Endothelial cell of umbilical vein (primary cell): ENCODE measurements around the gene DLGAP4.
A peak's percentile ranks its signal among the peaks of the same experiment; 100 is the strongest.

Source experiments
- EZH2 ChIP-seq: IDR thresholded peaks from 2 replicates; pipeline ENCODE4 v1.6.1; 2012; ENCODE audit warnings: borderline replicate concordance, low read depth, mild to moderate bottlenecking, moderate library complexity, low read length, inconsistent platforms; ENCODE audit not compliant: severe bottlenecking
- FOS ChIP-seq: IDR thresholded peaks from 2 replicates; pipeline ENCODE4 v1.6.1; 2011; ENCODE audit warnings: mild to moderate bottlenecking, low read length, moderate library complexity, borderline replicate concordance; ENCODE audit not compliant: insufficient read depth
- GATA2 ChIP-seq: IDR thresholded peaks from 2 replicates; pipeline ENCODE4 v1.7.0; 2011; ENCODE audit warnings: low read depth, mild to moderate bottlenecking, moderate library complexity, mixed read lengths, low read length; ENCODE audit not compliant: insufficient read length, insufficient read depth
- JUN ChIP-seq: IDR thresholded peaks from 2 replicates; pipeline ENCODE4 v1.6.1; 2011; ENCODE audit warnings: borderline replicate concordance, low read depth; ENCODE audit not compliant: insufficient read length, insufficient read depth
- MYC ChIP-seq: IDR thresholded peaks from one replicate; pipeline ENCODE4 v1.6.1; 2011; ENCODE audit warnings: mild to moderate bottlenecking, low read depth, low read length
- POLR2A ChIP-seq: IDR thresholded peaks from 2 replicates; pipeline ENCODE4 v1.6.1; 2012; ENCODE audit warnings: low read depth, mild to moderate bottlenecking, control low read depth, low read length
- POLR2AphosphoS5 ChIP-seq: IDR thresholded peaks from 2 replicates; pipeline ENCODE4 v1.6.1; 2012; ENCODE audit warnings: low read depth, mild to moderate bottlenecking, control low read depth, low read length, moderate library complexity; ENCODE audit not compliant: insufficient read depth
- TF ChIP-seq, protein P1 (sequence below), 2 donors: IDR thresholded peaks; 1 replicate in 1 of 2; 2 replicates in 1 of 2; pipeline ENCODE4 v1.5.1; 2011; ENCODE audit warnings: low read length in 2 of 2, mild to moderate bottlenecking in 2 of 2, moderate library complexity in 2 of 2, control low read depth in 1 of 2, inconsistent platforms in 1 of 2, low read depth in 1 of 2; ENCODE audit not compliant: insufficient read depth in 1 of 2; ENCODE audit errors: extremely low read depth in 1 of 2
- TF ChIP-seq, protein P2 (sequence below): IDR thresholded peaks from 2 replicates; pipeline ENCODE4 v1.6.1; 2011; ENCODE audit not compliant: insufficient read depth, insufficient read length

DNA sequence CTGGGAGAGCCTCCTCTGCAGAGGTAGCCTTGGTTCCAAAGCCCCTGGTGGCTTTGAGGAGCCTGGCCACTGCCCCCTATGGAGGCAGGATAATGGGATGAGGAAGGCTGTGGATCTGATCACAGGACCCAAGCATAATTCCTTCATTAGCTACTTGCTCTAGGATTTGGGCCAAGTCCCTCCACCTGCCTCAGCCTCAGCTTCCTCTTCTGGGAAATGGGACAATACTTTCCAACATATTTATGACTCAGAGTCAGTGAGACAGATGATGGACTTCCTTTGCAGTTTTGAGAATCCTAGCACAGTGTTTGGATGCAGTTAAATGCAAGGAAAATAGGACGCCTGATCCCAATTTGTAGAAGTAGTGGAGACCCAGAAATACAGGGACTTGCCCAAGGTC lies 171.3 kb downstream of the DLGAP4 start:
- no peak for TF ChIP-seq JUN
- TF ChIP-seq, protein P1, sequence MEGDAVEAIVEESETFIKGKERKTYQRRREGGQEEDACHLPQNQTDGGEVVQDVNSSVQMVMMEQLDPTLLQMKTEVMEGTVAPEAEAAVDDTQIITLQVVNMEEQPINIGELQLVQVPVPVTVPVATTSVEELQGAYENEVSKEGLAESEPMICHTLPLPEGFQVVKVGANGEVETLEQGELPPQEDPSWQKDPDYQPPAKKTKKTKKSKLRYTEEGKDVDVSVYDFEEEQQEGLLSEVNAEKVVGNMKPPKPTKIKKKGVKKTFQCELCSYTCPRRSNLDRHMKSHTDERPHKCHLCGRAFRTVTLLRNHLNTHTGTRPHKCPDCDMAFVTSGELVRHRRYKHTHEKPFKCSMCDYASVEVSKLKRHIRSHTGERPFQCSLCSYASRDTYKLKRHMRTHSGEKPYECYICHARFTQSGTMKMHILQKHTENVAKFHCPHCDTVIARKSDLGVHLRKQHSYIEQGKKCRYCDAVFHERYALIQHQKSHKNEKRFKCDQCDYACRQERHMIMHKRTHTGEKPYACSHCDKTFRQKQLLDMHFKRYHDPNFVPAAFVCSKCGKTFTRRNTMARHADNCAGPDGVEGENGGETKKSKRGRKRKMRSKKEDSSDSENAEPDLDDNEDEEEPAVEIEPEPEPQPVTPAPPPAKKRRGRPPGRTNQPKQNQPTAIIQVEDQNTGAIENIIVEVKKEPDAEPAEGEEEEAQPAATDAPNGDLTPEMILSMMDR (IDR thresholded peaks at IDR 0.05; ENCODE audit: extremely low read depth in 1 of 2, insufficient read depth in 1 of 2, low read depth in 1 of 2, low read length in 2 of 2) = no peak
- TF ChIP-seq MYC = no peak
- TF ChIP-seq POLR2A = no peak
- no peak for TF ChIP-seq GATA2
- TF ChIP-seq POLR2AphosphoS5 = peak; percentile 31
- TF ChIP-seq EZH2 = no peak
- no peak for TF ChIP-seq FOS
- TF ChIP-seq, protein P2, sequence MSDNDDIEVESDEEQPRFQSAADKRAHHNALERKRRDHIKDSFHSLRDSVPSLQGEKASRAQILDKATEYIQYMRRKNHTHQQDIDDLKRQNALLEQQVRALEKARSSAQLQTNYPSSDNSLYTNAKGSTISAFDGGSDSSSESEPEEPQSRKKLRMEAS = no peak
